HG03097 (cell line): ENCODE results near the gene IRAK3.
"Not testable (repeated sequence)": the region's sequence is repeated elsewhere in the genome, so short reads cannot be mapped to it uniquely, and the experiment has no call there.

Experiments used
- ATAC-seq: cut with Tn5 transposase; IDR thresholded peaks from one replicate; pipeline ENCODE4 v1.9.1; 2021; ENCODE audit not compliant: unreplicated experiment, low FRiP score

Gene IRAK3

GRCh38 chr12:66203820-66204219 lies 14.8 kb downstream of the IRAK3 start:
- ATAC-seq: no peak

DNA sequence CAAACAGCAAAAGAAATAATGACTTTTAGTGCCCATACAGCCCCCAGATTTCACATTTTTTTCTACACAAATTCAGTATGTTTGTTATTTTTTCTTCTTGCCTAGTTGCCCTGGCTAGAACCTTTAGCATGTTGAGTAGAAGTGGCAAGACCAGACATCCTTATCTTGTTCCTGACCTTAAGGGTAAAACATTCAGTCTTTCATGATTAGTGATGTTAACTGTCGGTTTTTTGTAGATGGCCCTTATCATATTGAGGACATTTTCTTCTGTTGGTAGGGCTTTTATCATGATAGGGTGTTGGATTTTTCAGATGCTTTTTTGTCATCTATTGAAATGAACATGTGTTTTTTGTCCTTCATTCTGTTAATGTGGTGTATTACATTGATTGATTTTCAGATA lies 17.1 kb downstream of the IRAK3 start:
- ATAC-seq: no peak

- no peak for ATAC-seq
Observed at GRCh38 chr12:66210840-66211239, 21.8 kb downstream of the IRAK3 start.

DNA sequence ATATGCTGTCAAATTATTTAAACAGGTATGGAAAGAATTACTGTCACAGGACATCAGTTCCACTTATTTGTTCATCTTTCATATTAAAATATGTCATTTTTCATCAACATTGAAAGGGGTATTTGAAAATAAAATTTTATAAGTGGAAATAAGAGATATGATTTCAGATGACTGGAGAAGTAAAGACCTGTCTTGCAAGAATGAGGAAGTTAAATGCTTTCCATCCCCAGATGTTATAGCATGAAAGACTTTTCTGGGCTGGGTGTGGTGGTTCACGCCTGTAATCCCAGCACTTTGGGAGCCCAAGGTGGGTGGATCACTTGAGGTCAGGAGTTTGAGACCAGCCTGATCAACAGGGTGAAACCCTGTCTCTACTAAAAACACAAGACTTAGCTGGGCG lies 22.6 kb downstream of the IRAK3 start:
- ATAC-seq: not testable (repeated sequence)

DNA sequence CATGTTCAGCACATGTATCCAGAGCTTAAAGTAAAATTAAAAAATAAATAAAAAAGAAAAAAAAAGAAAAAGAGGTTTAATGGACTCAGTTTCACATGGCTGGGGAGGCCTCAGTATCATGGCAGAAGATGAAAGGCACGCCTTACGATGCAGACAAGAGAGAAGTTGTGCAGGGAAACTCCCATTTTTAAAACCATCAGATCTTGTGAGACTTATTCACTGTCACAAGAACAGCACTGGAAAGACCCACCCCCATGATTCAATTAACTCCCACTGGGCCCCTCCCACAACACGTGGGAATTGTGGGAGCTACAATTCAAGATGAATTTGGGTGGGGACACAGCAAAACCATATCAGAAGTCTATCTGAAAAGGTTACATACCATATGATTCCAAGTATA lies 24.0 kb downstream of the IRAK3 start:
- ATAC-seq: not testable (repeated sequence)

GRCh38 chr12:66217342-66217917 lies 28.4 kb downstream of the IRAK3 start:
- ATAC-seq: no peak

DNA sequence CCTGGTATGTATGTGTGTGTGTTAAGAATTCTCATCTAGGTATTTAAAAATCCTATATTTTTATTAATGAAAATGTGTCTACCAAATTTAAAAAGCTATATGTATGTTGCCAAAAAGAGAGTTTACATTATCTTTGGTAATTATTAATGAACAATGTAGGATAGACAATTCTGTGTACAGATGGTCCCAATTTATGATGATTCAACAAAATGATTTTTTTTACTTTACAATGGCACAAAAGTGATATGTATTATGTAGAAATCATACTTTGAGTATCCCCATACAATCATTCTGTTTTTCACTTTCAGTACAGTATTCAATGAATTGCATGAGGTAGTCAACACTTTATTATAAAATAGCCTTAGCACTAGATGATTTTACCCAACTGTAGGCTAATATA lies 39.4 kb downstream of the IRAK3 start:
- ATAC-seq: no peak

- ATAC-seq: no peak
Observed at GRCh38 chr12:66232263-66232662, 43.2 kb downstream of the IRAK3 start.

DNA sequence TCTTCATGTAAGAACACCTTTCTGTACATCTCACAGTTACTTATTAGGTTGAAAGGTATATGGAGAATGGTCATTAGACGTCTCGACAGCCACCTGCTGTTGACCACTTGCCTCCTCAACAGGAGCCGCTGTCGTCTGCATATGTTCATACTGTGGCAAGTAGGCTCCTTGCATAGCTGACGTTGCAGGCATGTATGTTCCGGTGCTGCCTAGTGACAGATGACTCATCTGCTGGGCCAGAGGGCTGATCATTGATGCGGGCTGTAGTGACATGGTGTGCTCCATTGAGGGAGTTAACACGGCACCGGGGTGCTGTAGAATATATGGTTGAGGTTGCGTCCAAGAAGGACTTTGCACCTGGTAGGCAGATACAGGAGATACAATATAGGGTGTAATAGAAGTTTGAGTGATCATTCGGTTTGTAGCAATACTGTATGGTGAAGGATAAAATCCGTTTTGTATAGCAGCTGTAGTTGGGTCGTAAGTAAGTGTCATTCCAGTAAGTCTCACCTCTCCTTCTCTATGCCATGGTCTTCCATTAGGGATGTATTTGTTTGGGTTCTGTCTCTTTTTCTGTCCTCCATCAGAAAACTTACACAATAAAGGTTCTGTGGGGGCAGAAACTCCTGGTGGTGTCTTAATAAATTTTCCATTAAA lies 45.2 kb downstream of the IRAK3 start:
- ATAC-seq: not testable (repeated sequence)

GRCh38 chr12:66234773-66235625 lies 46.0 kb downstream of the IRAK3 start:
- peak; percentile 60 for ATAC-seq

DNA sequence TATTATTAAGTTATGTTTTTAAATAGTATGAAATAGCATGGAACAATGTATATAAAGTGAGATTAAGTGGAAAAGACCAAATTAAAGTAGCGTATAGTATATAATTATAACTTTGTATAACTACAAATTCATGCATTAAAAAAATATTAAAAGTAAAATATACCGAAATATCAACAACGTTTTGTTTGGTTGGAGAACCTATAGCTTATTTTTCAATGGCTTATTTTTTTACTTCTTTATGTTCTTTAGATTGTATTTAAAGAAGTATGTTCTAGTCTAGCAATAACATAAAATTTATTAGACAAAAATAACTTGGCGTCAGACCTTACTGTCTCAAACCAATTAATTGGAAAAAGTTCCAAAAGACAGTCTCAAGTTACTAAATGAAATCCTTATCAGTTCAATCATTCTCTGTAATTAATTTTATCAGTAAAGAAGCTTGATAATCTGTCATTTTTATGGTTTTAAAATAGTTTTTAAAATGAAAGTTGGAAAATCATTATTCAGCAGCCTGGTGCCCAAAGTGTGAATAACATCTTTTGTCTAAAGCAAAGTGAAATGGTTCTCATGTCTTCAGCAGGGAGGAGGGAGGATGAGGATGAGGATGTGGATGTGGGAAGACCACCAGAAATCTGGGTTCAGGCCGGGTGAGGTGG lies 46.7 kb downstream of the IRAK3 start:
- no peak for ATAC-seq

DNA sequence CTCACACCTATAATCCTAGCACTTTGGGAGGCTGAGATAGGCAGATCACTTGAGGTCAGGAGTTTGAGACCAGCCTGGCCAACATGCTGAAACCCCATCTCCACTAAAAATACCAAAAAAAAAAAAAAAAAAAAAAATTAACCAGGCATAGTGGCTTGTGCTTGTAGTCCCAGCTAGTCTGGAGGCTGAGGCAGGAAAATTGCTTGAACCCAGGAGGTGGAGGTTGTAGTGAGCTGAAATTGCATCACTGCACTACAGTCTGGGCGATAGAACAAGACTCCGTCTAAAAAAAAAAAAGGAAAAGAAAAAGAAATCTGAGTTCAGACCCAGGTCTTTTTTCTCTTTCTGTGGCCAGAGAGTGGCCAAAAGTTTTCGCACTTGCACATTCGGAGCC lies 47.3 kb downstream of the IRAK3 start:
- not testable (repeated sequence) for ATAC-seq

GRCh38 chr12:66236969-66237368 lies 48.0 kb downstream of the IRAK3 start:
- no peak for ATAC-seq

DNA sequence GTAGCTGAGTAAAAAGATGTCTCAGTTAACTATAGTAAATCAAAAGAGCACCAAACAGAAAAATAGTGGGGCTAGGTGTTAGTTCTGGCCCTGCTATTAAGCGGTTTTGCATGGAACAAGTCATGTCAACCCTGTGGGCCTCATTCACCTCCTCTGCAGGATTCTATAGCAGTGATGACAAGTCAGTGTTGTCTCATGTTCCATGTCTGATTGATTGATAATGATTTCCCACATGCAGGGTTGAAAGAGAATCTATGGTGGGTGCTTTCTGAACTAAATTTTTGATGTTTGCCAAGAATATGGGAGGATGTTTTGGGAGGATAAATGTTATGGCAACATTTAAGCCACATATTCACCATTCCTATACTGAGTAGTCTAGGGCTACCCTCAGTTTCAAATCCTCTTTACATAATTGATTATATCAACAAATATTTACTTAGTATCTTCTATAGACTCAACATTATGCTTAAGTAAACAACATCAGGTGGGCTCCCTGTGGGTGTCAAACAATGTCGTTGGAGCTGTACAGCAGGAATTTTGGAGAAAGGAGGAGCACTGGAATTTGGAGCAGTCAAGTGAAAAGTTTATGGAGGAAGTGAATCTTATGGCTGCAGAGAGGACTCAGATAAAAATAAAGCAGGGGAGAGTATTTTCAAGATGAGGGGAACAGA lies 48.6 kb downstream of the IRAK3 start:
- ATAC-seq: no peak

DNA sequence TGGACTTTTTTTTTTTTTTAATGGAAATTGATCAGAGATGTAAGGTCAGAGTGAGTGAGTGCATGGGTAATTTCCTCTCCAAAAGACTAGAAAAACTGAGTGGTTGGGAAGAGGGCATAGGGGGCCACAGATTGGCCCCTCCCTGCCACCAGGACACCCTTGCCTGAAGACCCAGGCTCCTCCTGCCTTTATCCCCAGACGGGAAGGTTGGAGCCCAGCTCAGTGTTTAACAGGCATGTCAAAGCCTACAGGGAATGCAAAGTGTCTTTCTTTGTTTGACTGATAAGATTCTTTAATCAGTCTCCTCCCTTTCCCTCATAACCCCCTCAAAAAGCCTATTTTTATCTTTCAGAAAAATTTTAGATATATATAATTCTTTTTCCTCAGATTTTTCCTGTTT lies 50.3 kb downstream of the IRAK3 start:
- ATAC-seq: no peak

DNA sequence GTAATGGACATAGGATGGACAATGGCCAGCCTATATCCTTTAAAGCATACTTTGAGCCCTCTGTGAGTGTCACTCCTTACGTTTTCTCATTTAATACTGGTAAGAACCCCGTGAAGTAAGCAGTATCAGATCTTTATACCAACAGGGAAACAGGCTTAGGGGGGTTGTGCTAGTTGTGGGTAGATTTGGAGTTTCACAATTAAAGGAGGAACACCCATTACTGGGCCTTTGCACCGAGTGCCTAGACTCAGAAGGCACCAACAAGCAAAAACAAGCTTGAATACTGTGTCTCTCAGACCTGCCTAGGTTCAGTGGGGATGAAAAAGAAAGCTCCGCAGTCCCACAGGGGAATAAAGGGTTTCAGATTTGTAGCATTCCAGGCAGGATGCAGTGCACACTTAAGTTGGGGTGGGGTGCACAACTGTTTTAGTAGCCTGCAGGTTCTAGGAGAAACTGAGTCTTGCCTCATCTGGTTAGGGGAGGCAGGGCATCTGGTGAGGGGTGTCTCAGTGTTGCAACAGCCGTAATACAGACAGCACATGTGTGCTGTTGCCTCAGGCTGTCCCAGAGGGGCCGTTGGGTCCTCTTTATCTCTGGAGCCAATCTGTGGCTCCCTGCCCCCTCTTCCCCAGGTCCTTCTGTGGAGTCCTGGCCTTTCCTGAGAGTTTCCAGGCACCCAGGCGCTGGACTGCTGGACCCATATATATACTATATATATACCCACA lies 51.2 kb downstream of the IRAK3 start:
- no peak for ATAC-seq

DNA sequence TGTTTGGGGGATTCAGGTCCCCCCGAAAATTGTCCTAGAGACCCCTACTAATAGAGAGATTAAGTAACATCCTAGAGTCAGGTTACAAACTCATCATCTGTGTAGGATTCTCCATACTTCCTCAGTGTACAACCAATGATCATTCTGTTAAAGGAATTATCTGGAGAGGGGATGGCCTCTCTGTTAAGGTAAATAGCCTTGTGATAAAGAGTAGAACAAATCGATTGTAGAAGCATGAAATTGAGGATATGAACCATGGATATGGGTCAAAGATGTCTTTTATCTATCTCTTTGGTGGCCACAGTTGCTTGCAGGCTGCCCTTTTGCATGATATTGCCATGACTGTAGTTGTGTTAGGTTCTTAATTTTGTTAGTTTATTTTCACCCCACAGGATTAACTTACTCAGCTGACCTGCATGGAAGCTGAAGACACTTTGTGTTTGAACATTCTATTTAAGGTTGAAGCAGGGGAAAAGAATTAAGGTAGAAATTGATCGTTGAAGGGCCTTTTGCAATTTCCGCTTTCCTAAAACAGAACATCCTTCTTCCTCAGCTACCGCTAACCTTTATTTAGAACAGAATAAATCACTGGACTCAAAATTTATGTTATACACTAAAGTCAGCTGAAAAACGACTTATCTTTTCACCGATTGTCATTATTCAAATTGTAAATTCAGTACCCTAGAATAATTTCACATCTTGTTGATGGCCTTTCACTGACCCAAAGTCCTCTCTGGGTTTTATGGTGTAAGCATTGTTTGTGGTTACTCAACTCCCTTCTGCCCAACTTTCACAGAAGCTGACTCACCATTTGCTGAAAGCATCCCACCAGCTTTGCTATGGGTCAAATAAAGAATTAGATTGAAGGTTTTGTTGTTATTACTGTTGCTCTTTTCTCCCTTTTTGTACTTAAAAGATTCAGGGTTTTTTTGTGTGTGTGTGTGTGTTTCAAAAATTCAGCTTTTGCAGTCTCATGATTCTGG lies 52.3 kb downstream of the IRAK3 start:
- ATAC-seq: no peak

DNA sequence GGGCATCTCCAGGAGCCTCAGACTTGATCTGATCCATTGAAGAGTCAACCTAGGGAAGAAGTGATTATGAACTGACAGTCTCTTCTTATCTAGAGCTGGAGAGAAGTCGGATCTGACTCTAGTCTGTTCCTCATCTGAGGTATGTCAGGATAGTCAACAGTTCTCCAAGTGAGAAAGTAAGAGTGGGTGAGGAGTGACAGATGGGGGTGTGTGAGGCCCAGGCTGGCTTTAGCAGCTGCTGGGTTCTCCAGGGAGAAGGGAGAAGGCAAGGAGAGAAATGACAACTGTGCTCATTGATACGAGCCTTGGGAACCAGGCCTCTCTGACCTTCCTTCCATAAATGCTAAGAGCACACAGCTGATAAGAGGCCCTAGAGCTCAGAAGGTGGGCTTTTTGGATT lies 53.3 kb downstream of the IRAK3 start:
- ATAC-seq: no peak

DNA sequence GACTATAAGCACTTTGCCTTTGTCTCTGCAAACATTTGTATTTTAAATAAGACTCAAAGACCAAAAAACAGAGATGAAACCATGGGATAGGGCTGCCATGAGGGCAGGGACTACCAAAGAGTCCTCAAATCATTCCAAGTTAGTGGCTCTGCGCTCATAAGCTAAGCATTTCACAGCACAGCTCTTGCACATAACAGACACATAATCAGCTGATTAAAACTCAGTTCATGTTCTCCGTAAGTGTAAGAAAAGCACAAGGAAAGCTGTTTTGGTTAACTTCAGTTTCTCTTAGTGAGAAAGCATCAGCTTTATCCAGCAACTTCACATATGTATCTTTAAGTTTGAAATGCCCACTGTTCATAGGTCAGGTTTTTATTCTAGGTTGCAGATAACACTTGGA lies 54.9 kb downstream of the IRAK3 start:
- ATAC-seq: no peak
